ENCODE data around the gene BDH1. TPM values are rescaled to one million over a fixed set of nuclear protein-coding genes. Genes with fewer than 3 reads are reported as not detected.

Gene BDH1
- total and polyA plus RNA-seq, 2 of the 13 experiments (the other 11 are each of a cell fraction or from before 2014, with no cell fraction given) = 21.2 to 71.9 TPM

GRCh38 chr3:197578376-197578775 is 22.6 kb upstream of the BDH1 start:
- no TSS peak for BruUV-seq (replicated peaks)
- no peaks in the 10 kb centered on the region for H3K79me2 ChIP-seq (ENCODE audit: insufficient read depth, low read length)
- ATAC-seq (no peak), FAIRE-seq (no peak), DNase-seq (ENCODE audit: low spot score) (no peak)
- WGBS (ENCODE audit: low lambda C conversion rate) = over 99% methylated on average over 6 of the region's 6 CpGs
- peaks cover 39% of the 10 kb centered on the region for H3K4me1 ChIP-seq (ENCODE audit: insufficient read depth, low read length)
- POLR2A ChIA-PET = interaction anchor here (1.8 kb wide), 1 partner anchor 12 kb away, joined by 9 read pairs; no protein-coding TSS in a partner anchor
- no peak overlapping the region for H3K4me3 ChIP-seq (replicated peaks in 1 of 3; ENCODE audit: insufficient read depth in 1 of 3, low read depth in 2 of 3, low read length in 3 of 3)
- H3K27me3 ChIP-seq (ENCODE audit: control insufficient read depth in 1 of 2, insufficient read depth in 2 of 2, low read length in 2 of 2) = no peaks in the 10 kb centered on the region
- CTCF ChIA-PET (ENCODE audit: low intra/inter-chr PET ratio, low total read pairs) = no interaction called here
- H3K27ac ChIP-seq (ENCODE audit: extremely low read length, insufficient read depth, low read length) = no peak overlapping the region
- no peaks in the 10 kb centered on the region for H4K20me1 ChIP-seq (ENCODE audit: insufficient read depth, low read length)
- no peaks in the 10 kb centered on the region for H3K36me3 ChIP-seq (replicated peaks in 1 of 2; ENCODE audit: control insufficient read depth in 1 of 2, insufficient read depth in 2 of 2, low read length in 2 of 2)
- H2AFZ ChIP-seq (ENCODE audit: low read length) = no peak overlapping the region
- intact Hi-C loops (cut with micrococcal nuclease; ENCODE audit: unreplicated experiment) = no loop called here
- no peak overlapping the region for H3K4me2 ChIP-seq (ENCODE audit: low read depth, low read length)
- H3K9ac ChIP-seq (ENCODE audit: insufficient read depth, low read depth, low read length) = no peak overlapping the region
- no peak for TF ChIP-seq ZNF775 (CRISPR knock-in tag; IDR thresholded peaks at IDR 0.05; ENCODE audit: borderline replicate concordance)
- no peak for TF ChIP-seq FOXK2 (IDR thresholded peaks at IDR 0.05)
- TF ChIP-seq TFDP2 (CRISPR knock-in tag; IDR thresholded peaks at IDR 0.05) = no peak
- TF ChIP-seq ZNF687 (CRISPR knock-in tag; IDR thresholded peaks at IDR 0.05) = no peak
- TF ChIP-seq ZNF253 (CRISPR knock-in tag; IDR thresholded peaks at IDR 0.05; ENCODE audit: borderline replicate concordance) = no peak
- no peak for TF ChIP-seq DNMT1 (CRISPR knock-in tag; IDR thresholded peaks at IDR 0.05)
- no peak for TF ChIP-seq FOXO4 (CRISPR knock-in tag; conservative IDR thresholded peaks at IDR 0.05)
- TF ChIP-seq ATF3 (CRISPR knock-in tag; IDR thresholded peaks at IDR 0.05) = no peak
- no peak for TF ChIP-seq SNAI1 (CRISPR knock-in tag; IDR thresholded peaks at IDR 0.05; ENCODE audit: borderline replicate concordance)
- no peaks in the 10 kb centered on the region for H3K9me3 ChIP-seq (ENCODE audit: low read length)
- in situ Hi-C loops (cut with HindIII; ENCODE audit: extremely low pct_ligation_motif_present, low pct_unique_long_range_greater_than_20kb) = no loop called here
